GM18498 (cell line): Measurements from ENCODE around the gene KLRG1.

Experiments
- ATAC-seq: cut with Tn5 transposase; IDR thresholded peaks from one replicate; pipeline ENCODE4 v1.9.1; 2021; ENCODE audit warnings: mild to moderate bottlenecking, moderate library complexity; ENCODE audit not compliant: unreplicated experiment

Gene KLRG1

DNA sequence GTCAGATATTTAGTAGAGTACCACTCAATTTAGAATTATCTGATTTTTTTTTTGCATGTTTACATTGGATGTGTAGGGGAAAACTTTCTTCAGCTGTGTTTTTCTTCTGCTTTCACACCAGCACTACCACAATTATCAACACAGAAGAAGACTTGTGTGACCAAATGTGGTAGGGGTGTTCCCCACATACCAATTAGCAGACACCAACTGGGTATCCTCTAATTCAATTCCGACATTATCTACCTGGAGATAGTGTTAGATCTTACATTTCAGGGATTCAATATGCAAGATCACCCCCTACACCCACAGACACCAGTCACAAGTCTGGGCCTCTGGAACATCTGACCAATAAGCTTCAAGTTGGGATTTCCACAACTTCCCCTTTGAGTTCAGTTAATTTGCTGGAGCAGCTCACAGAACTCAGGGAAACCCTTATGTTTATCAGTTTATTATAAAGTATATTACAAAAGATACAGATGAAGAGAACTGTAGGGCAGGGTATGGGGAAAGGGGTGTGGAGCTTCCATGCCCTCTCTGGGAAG lies 4.1 kb upstream of the KLRG1 start:
- ATAC-seq = no peak

DNA sequence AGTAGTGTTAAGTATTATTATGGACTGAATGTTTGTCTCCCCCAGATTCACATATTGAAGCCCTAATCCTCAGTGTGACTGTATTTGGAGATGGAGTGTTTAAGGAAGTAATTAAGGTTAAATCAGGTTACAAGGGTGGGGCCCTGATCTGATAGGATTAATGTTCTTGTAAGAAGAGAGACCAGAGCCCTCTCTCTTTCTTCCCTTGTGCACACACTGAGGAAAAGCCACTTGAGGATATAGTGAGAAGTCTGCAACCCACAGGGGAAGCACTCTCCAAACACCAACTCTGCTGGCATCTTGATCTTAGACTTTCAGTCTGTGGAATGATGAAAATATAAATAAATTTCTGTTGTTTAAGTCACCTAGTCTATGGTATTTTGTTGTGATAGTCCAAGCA lies 2.2 kb upstream of the KLRG1 start:
- ATAC-seq = no peak

DNA sequence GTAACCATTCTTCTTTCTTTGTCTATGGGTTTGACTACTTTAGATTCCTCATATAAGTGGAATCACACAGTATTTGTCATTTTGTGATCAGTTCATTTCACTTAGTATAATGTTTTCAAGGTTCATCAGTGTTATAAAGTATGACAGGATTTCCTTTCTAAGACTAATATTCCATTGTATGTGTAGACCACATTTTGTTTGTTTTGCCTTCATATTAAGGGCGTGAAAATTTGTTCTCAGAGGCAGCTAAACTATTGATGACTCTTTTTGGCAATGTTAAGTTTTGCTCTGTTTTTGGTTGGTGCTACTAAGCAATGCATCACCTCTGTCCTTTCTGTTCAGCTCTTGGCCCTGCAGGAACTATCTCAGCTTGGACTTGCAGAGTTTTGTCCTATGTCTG lies 1.7 kb upstream of the KLRG1 start:
- ATAC-seq = no peak

- ATAC-seq = no peak
Observed at GRCh38 chr12:8991371-8992345, 2.3 kb downstream of the KLRG1 start.

- no peak for ATAC-seq
Observed at GRCh38 chr12:8993827-8994226, 4.5 kb downstream of the KLRG1 start.

DNA sequence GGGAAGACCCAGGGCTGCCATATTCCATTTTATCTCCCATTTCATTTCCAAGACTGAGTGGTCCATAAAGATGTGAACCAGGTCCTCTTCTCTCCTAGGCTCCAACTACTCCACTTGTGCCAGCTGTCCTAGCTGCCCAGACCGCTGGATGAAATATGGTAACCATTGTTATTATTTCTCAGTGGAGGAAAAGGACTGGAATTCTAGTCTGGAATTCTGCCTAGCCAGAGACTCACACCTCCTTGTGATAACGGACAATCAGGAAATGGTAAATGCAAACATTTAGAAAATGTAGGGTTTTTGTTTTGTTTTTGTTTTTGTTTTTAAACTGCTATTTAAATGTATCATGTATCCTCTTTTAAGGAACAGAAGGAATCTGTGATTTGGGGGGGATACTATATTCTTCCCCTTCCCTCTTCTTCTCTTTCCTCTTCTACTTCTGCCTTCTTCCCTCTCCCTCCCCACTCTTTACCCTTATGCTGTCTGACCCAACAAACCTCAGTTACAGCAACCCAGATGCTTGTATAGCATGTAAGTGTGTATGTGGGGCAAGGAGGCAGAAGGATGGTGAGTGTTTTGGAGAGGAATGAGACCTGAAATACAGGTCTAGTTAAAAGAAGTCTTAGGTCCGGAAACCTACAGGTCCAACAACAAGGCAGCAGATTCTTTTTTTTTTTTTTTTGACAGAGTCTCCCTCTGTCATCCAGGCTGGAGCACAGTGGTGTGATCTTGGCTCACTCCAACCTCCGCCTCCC lies 5.9 kb downstream of the KLRG1 start:
- ATAC-seq = no peak

GRCh38 chr12:8996682-8997405 lies 7.5 kb downstream of the KLRG1 start:
- ATAC-seq = peak; percentile 93

GRCh38 chr12:9001233-9001632 lies 11.9 kb downstream of the KLRG1 start:
- no peak for ATAC-seq

- no peak for ATAC-seq
Observed at GRCh38 chr12:9002335-9002734, 13.0 kb downstream of the KLRG1 start.

DNA sequence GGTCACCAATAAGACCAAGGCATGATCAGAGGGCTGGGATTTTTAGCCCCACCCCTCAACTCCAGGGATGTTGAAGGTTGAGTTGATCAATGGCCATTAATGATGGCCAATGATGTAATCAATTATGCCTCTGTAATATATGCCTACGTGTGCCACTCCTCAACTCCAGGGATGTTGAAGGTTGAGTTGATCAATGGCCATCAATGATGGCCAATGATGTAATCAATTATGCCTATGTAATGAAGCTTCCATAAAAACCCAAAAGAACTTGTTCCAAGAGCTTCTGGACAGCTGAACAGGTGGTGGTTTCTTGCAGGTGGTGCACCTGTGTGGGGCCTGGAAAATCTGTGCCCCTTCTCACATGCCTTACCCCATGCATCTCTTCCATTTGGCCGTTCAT lies 33.2 kb downstream of the KLRG1 start:
- ATAC-seq = no peak

DNA sequence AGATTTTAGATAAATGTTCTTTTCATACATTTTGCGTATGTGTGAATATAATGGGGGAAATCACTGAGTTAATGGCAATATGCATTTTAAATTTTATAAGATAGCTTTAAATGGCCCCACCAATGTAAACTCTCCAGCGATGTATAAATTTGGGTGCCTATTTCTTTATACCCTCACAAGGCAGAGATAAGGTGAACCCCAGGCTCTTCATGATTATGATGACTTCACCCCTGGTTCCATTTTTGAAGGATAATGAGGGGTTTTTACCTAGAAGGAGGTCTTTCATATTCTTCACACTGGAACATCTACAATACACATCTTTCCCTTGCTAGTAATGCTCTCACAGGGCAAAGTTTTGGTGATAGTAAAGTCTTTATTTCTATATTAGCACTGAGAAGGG lies 35.2 kb downstream of the KLRG1 start:
- ATAC-seq = no peak

- no peak for ATAC-seq
Observed at GRCh38 chr12:9027161-9028059, 38.1 kb downstream of the KLRG1 start.

DNA sequence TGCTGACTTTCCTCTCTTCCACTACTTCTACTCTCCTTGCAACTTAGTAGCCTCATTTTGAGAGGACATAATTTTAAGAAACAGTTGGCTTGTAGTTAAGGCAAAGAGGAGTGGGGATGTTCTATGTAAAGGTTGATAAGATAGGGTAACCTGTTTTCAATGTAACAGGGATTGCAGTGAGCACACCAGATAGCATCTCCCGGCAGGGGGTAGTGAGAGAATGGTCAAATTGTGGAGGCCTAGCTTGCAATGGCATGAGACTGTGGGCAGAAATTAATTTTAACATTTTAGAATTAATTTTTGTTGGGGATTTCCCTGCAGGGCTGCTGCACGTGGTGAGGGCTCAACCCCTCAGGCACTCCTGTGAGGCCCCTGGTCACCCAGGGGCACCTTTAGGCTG lies 41.4 kb downstream of the KLRG1 start:
- ATAC-seq = no peak

- no peak for ATAC-seq
Observed at GRCh38 chr12:9032202-9032964, 43.0 kb downstream of the KLRG1 start.

DNA sequence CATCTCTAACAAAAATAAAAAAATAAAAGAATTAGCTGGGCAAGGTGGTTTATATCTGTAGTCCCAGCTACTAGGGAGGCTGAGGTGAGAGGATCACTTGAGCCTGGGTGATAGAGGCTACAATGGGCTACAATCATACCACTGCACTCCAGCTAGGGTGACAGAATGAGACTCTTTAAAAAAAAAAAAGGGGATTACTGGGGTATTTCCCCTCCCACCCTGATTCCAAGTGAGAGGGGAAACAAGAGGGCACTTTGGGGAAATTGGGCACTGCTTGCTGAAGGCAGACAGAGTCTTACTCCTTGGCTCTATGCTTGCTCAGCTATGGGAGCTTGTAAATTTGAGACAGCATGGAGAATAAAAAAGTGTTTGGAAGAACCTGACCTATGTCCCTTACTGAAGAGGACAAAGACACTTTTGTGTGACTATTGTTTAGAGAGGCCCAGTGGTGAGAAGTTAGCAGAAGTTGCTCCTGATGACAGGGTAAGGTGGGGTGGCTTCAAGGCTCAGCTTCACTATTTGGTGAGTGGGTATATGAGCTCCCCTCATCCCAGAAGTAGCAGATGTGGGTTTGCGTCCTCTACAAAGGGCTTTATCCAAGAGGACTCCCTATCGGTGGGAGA lies 44.0 kb downstream of the KLRG1 start:
- no peak for ATAC-seq

GRCh38 chr12:9034095-9034494 lies 44.7 kb downstream of the KLRG1 start:
- no peak for ATAC-seq

- no peak for ATAC-seq
Observed at GRCh38 chr12:9036227-9036626, 46.9 kb downstream of the KLRG1 start.

- no peak for ATAC-seq
Observed at GRCh38 chr12:9037431-9037830, 48.1 kb downstream of the KLRG1 start.
